Measurements from ENCODE around the gene NEU4.

Gene NEU4

GRCh38 chr2:241809383-241810306 is 652 bp downstream of the NEU4 start:
- H3K9ac ChIP-seq (ENCODE audit: low read depth in 1 of 2, low read length in 2 of 2): peak overlapping the region; percentile 70 to 92

GRCh38 chr2:241810307-241811200 is 1.6 kb downstream of the NEU4 start:
- Histone ChIP-seq H3K36me3 (ENCODE audit: control insufficient read depth in 2 of 2, insufficient read depth in 2 of 2, low read length in 2 of 2) (no peaks in the 10 kb centered on the region), H3K9ac (ENCODE audit: low read depth in 1 of 2, low read length in 2 of 2) (peak overlapping the region; percentile 70 to 92), H3K4me1 (ENCODE audit: control insufficient read depth in 2 of 2, insufficient read depth in 2 of 2, low read length in 2 of 2) (peaks cover 15 to 29% of the 10 kb centered on the region in 2 donors), H3K9me3 (ENCODE audit: control insufficient read depth in 2 of 2, low read length in 2 of 2) (no peaks in the 10 kb centered on the region), H3K27ac (ENCODE audit: low read depth in 2 of 2, low read length in 2 of 2) (peak overlapping the region in 1 of 2 donors; percentile 93), H3K27me3 (ENCODE audit: control insufficient read depth in 2 of 2, insufficient read depth in 2 of 2, low read length in 2 of 2) (no peaks in the 10 kb centered on the region), H3K4me3 (ENCODE audit: low read length in 2 of 2) (peak overlapping the region in 1 of 2 donors; percentile 87)

More at GRCh38 chr2:241809383-241810306, 652 bp downstream of the NEU4 start:
- Histone ChIP-seq H3K9me3 (ENCODE audit: control insufficient read depth in 2 of 2, low read length in 2 of 2) (no peaks in the 10 kb centered on the region), H3K4me3 (ENCODE audit: low read length in 2 of 2) (peak overlapping the region; percentile 74 to 87), H3K27ac (ENCODE audit: low read depth in 2 of 2, low read length in 2 of 2) (peak overlapping the region; percentile 89 to 93), H3K4me1 (ENCODE audit: control insufficient read depth in 2 of 2, insufficient read depth in 2 of 2, low read length in 2 of 2) (peaks cover 18 to 28% of the 10 kb centered on the region in 2 donors), H3K27me3 (ENCODE audit: control insufficient read depth in 2 of 2, insufficient read depth in 2 of 2, low read length in 2 of 2) (peaks cover 2 to 3% of the 10 kb centered on the region in 2 donors), H3K36me3 (ENCODE audit: control insufficient read depth in 2 of 2, insufficient read depth in 2 of 2, low read length in 2 of 2) (peaks cover 0 to 3% of the 10 kb centered on the region in 2 donors)

GRCh38 chr2:241811201-241811951 is 2.4 kb downstream of the NEU4 start:
- H3K4me1 ChIP-seq (ENCODE audit: control insufficient read depth in 2 of 2, insufficient read depth in 2 of 2, low read length in 2 of 2): peaks cover 15 to 30% of the 10 kb centered on the region in 2 donors
- no peaks in the 10 kb centered on the region for H3K9me3 ChIP-seq (ENCODE audit: control insufficient read depth in 2 of 2, low read length in 2 of 2)
- H3K36me3 ChIP-seq (ENCODE audit: control insufficient read depth in 2 of 2, insufficient read depth in 2 of 2, low read length in 2 of 2): no peaks in the 10 kb centered on the region
- no peaks in the 10 kb centered on the region for H3K27me3 ChIP-seq (ENCODE audit: control insufficient read depth in 2 of 2, insufficient read depth in 2 of 2, low read length in 2 of 2)
- H3K9ac ChIP-seq (ENCODE audit: low read depth in 1 of 2, low read length in 2 of 2): no peak overlapping the region
- no peak overlapping the region for H3K27ac ChIP-seq (ENCODE audit: low read depth in 2 of 2, low read length in 2 of 2)
- no peak overlapping the region for H3K4me3 ChIP-seq (ENCODE audit: low read length in 2 of 2)

GRCh38 chr2:241811952-241812729 is 3.1 kb downstream of the NEU4 start:
- Histone ChIP-seq H3K27ac (ENCODE audit: low read depth in 2 of 2, low read length in 2 of 2) (no peak overlapping the region), H3K9ac (ENCODE audit: low read depth in 1 of 2, low read length in 2 of 2) (no peak overlapping the region), H3K9me3 (ENCODE audit: control insufficient read depth in 2 of 2, low read length in 2 of 2) (no peaks in the 10 kb centered on the region), H3K4me3 (ENCODE audit: low read length in 2 of 2) (no peak overlapping the region), H3K36me3 (ENCODE audit: control insufficient read depth in 2 of 2, insufficient read depth in 2 of 2, low read length in 2 of 2) (no peaks in the 10 kb centered on the region), H3K27me3 (ENCODE audit: control insufficient read depth in 2 of 2, insufficient read depth in 2 of 2, low read length in 2 of 2) (no peaks in the 10 kb centered on the region), H3K4me1 (ENCODE audit: control insufficient read depth in 2 of 2, insufficient read depth in 2 of 2, low read length in 2 of 2) (peaks cover 15 to 35% of the 10 kb centered on the region in 2 donors)

GRCh38 chr2:241812730-241813643 is 4.0 kb downstream of the NEU4 start:
- Histone ChIP-seq H3K4me1 (ENCODE audit: control insufficient read depth in 2 of 2, insufficient read depth in 2 of 2, low read length in 2 of 2) (peaks cover 17 to 40% of the 10 kb centered on the region in 2 donors), H3K9me3 (ENCODE audit: control insufficient read depth in 2 of 2, low read length in 2 of 2) (no peaks in the 10 kb centered on the region), H3K4me3 (ENCODE audit: low read length in 2 of 2) (no peak overlapping the region), H3K27ac (ENCODE audit: low read depth in 2 of 2, low read length in 2 of 2) (no peak overlapping the region), H3K27me3 (ENCODE audit: control insufficient read depth in 2 of 2, insufficient read depth in 2 of 2, low read length in 2 of 2) (no peaks in the 10 kb centered on the region), H3K36me3 (ENCODE audit: control insufficient read depth in 2 of 2, insufficient read depth in 2 of 2, low read length in 2 of 2) (no peaks in the 10 kb centered on the region), H3K9ac (ENCODE audit: low read depth in 1 of 2, low read length in 2 of 2) (no peak overlapping the region)

GRCh38 chr2:241813644-241814392 is 4.8 kb downstream of the NEU4 start:
- Histone ChIP-seq H3K27ac (ENCODE audit: low read depth in 2 of 2, low read length in 2 of 2) (no peak overlapping the region), H3K9me3 (ENCODE audit: control insufficient read depth in 2 of 2, low read length in 2 of 2) (no peaks in the 10 kb centered on the region), H3K4me1 (ENCODE audit: control insufficient read depth in 2 of 2, insufficient read depth in 2 of 2, low read length in 2 of 2) (peaks cover 16 to 39% of the 10 kb centered on the region in 2 donors), H3K9ac (ENCODE audit: low read depth in 1 of 2, low read length in 2 of 2) (no peak overlapping the region), H3K27me3 (ENCODE audit: control insufficient read depth in 2 of 2, insufficient read depth in 2 of 2, low read length in 2 of 2) (peaks cover 0 to under 1% of the 10 kb centered on the region in 2 donors), H3K4me3 (ENCODE audit: low read length in 2 of 2) (no peak overlapping the region), H3K36me3 (ENCODE audit: control insufficient read depth in 2 of 2, insufficient read depth in 2 of 2, low read length in 2 of 2) (no peaks in the 10 kb centered on the region)

- no peak overlapping the region for H3K9ac ChIP-seq (ENCODE audit: low read depth in 1 of 2, low read length in 2 of 2)
- peaks cover 0 to 3% of the 10 kb centered on the region in 2 donors for H3K27me3 ChIP-seq (ENCODE audit: control insufficient read depth in 2 of 2, insufficient read depth in 2 of 2, low read length in 2 of 2)
- H3K4me1 ChIP-seq (ENCODE audit: control insufficient read depth in 2 of 2, insufficient read depth in 2 of 2, low read length in 2 of 2): peaks cover 16 to 37% of the 10 kb centered on the region in 2 donors
- H3K36me3 ChIP-seq (ENCODE audit: control insufficient read depth in 2 of 2, insufficient read depth in 2 of 2, low read length in 2 of 2): no peaks in the 10 kb centered on the region
- no peaks in the 10 kb centered on the region for H3K9me3 ChIP-seq (ENCODE audit: control insufficient read depth in 2 of 2, low read length in 2 of 2)
- no peak overlapping the region for H3K4me3 ChIP-seq (ENCODE audit: low read length in 2 of 2)
- no peak overlapping the region for H3K27ac ChIP-seq (ENCODE audit: low read depth in 2 of 2, low read length in 2 of 2)
Observed at GRCh38 chr2:241814393-241814642, 5.3 kb downstream of the NEU4 start.

- Histone ChIP-seq H3K9ac (ENCODE audit: low read depth in 1 of 2, low read length in 2 of 2) (no peak overlapping the region), H3K36me3 (ENCODE audit: control insufficient read depth in 2 of 2, insufficient read depth in 2 of 2, low read length in 2 of 2) (no peaks in the 10 kb centered on the region), H3K27me3 (ENCODE audit: control insufficient read depth in 2 of 2, insufficient read depth in 2 of 2, low read length in 2 of 2) (peaks cover 0 to 3% of the 10 kb centered on the region in 2 donors), H3K4me3 (ENCODE audit: low read length in 2 of 2) (no peak overlapping the region), H3K4me1 (ENCODE audit: control insufficient read depth in 2 of 2, insufficient read depth in 2 of 2, low read length in 2 of 2) (peaks cover 14 to 33% of the 10 kb centered on the region in 2 donors), H3K27ac (ENCODE audit: low read depth in 2 of 2, low read length in 2 of 2) (no peak overlapping the region), H3K9me3 (ENCODE audit: control insufficient read depth in 2 of 2, low read length in 2 of 2) (no peaks in the 10 kb centered on the region)
Observed at GRCh38 chr2:241814643-241815476, 5.9 kb downstream of the NEU4 start.

Data from mucosa of rectum (tissue), 2 donors.